Activated CD4-positive, CD25-positive, alpha-beta regulatory T cell treated with anti-CD3 and anti-CD28 coated beads, Interleukin-2, amount 50 U/mL, for 16 hours (primary cell): ENCODE measurements around the gene MRPL33.

Experiments used
- DNase-seq: peaks from one replicate; pipeline ENCODE4 v3.0.0-alpha.2; 2020; ENCODE audit warnings: low read depth, low spot score

Gene MRPL33

DNA sequence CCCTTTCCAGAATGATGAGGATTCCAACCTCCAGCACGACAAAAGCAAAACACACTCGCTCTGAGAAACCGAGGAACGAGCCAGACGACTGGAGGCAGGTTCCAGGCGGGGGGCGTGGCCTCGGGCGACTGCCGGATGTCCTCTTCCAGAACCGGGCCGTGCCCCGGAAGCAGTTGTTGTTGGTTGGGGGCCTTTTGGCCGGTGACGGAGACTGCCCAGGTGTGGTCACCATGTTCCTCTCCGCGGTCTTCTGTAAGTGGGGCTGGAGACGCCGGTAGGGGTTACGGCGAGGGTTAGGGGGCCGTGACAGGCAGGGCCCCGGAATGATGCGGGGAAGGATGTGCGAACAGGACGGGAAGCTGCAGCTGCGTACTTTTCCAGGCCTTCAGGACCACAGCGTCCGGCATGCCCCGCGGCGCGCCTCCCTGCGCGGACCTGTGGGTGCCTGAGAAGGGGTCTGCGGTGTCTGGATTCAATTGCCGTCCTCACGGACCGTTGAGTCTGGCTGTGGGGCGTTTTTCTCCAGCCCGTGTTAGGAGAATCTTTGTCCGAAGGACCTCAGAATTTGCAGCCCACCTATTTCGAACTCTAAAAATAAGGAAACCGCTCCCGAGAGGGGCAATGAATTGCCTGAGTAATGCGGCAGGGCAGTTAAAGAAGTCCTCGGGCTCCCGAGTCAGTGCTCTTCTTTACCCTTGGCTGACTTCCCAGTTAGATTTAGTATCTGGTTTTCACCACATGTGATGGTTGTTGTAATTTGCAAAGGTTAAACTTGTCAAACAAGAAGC is at the start of gene MRPL33:
MRPL33 (plus strand) TSS at position 172 of the 788 bp plus-strand sequence; CDS start at position 231, 59 bp downstream.
- peak; percentile 82 for DNase-seq

DNA sequence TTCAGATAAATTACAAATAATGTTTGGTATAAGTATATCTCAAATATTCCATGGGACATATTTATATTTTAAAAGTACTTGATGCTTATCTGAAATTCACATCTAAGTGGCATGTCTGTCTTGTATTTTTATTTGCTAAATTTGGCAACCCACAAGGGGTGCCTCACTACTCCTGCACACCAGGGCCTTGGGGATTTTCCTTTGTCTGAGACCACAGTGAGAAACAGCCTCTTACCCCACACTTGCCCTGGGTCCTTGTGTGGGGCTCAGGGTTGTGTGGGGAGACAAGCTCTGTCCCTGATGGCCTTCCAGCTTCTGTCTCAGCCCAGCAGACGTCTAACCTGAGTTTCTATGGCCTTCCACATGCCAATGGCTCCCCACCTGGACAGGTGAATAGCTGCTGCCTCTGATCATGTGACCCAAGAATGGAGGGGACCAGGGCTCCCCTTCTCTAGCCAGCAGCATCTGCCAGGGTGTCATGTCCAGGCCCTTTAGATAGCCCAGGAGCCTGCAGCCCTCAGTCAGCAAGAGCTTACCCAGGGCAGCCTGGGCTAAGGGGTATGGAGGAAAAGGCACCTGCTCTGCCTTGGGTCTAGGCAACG is 49.5 kb upstream of the MRPL33 start:
- no peak for DNase-seq

DNA sequence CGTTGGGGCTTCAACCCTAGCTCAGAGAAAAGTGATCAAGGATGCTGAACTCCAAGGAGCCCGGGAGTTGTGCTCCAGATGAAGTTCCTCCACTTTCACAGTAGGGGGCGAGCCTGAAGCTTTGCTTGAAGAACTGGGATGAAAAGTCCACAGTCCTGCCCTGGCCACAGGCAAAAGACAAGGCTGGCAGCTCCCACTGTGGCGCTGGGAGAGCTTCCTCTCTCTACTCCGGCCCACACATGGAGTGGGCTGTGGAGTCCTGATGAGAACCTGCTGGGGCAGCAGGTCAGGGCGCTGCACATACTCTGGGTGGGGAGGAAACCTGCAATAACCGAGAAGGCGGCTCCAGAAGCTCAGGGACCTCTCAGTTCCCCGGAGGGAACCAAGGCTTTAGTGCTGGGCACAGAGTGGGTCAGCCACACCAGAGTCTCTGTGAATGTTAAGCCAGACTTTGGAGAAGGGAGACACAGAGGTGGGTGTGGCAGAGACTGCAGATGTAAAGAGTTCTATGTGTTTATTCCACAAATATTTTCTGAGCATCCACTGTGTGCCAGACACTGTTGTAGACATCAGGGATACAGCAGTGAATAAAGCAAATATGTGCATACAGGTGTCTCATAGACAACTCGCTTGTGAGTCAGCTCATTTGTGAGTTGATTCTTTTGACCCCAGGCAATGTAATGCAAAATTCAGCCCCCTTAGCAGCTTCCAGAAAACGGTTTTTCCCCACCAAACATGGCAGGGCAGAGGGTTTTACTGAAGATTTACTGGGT is 48.0 kb upstream of the MRPL33 start:
- DNase-seq = no peak

DNA sequence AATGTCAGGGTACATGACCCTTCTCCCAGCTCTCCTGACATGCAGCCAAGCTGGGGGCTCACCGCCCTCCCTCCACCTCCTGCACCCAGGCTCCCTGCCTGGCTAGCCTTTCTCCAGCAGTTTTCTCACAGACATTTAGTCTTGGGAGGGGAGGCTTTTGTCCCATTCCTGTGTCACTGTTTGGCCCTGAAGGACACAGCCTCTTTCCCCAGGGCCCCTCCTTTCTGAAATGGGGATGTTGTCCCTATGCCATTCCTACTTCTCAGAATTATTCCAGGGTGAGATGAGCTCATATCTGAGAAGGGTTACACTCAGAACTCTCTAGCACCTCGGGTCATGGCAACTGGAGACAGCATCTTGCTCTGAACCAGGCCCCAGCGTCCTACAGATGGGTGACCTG is 47.3 kb upstream of the MRPL33 start:
- no peak for DNase-seq

DNA sequence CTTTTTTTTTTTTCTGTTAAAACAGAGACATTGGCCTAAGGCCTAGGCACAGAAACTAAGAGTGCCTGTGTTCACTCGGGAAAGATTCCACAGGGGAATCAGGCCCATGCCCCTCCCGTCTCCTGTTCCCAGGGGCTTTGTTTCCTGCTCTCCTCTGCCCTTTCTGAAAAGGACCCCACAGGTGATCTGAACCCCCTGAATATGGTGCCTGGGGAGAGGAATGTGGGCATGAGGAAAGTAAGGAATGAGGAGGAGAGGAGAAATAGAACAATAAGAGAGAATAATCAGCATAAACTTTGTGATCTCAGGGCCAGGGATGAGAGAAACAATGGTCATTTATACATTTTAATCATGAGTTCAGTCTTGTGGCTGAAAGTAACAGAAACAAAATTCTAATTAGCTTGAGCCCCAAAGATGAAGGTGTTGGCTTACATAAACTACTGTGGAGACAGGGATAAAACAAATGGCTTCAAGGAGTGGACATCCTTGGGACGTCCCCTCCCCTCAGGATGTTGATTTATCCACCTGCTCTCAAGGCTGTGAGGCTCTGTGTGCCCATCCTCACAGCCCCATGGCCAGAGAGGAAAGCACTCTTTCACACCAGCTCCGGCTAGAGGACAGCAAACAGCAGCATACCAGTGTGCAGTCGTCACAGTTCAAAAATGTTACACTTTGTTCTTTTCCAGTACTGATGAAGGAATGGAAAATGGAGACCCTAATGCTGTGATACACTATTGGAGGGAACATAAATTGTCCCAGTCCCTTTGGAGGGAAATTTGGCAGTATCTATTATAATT is 46.4 kb upstream of the MRPL33 start:
- no peak for DNase-seq

DNA sequence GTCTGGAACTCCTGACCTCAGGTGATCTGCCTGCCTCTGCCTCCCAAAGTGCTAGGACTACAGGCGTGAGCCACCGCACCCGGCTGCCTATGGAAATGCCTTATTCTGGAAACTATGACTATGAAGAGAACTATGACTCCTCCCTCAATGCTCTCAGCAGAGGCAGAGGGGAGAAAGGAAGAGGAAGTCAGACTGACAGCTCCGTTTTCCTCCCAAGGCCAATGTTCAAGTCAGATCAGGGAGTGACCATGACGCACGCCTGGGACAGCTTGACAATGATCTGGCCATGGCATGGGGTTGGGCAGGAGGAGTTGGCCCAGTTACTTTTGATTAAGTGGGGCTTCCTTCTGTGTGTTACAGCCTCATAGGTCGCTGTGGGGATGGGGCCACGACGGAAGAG is 44.3 kb upstream of the MRPL33 start:
- no peak for DNase-seq

DNA sequence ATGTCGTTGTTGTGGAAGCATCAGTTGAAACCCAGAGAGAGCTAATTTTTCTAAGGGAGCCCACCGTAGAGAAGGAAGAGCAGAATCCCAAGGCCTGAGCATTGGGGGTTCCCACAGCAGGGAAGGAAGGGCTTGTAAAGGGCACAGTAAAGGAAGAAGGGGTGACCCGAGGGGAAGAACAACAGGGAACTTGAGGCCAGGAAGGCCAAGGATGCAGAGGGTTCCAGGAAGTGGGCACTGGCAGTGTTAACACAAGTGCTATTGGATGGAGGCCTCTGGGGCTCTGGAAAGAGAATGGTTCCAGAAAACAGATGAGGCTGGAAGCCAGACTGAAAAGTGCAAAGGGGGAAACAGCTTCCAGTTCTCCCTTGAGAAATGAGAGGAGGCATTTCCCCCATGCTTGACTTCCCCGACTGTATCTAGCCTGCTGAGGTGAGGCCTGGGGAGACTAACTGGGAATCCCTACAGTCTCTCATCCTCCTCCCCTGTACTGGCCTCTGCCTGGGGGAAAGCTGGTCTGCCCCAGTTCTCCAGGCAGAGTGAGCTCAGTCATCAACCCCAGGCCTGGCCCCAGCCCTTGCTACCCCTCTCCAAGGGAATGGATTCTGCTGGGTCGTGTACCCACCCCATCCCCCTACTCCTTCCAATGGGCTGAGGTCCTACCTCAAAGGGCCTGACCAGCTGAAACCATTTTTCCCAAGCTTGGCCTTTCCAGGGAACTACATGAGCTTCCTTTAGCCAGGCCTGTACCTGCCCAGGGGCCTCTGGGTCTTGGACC is 43.2 kb upstream of the MRPL33 start:
- no peak for DNase-seq

DNA sequence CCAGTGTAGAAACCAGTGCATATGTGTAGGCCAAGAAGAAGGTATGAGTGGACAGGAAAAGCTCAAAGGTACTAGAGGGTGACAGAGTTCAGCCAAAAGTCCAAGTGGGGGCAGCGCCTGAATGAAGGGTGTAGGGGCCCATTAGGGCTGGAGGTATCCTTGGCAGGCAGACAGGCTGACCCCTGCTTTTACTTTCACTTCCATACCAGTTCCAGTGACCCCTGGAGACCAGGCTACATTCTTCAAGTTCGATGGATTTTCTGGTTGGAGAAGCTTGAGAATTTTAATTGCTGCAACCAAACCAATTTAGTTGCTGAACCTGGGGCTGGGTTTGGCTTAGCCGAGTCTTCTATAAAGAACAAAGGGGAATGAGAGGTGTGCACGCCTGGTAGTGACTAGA is 42.3 kb upstream of the MRPL33 start:
- no peak for DNase-seq

DNA sequence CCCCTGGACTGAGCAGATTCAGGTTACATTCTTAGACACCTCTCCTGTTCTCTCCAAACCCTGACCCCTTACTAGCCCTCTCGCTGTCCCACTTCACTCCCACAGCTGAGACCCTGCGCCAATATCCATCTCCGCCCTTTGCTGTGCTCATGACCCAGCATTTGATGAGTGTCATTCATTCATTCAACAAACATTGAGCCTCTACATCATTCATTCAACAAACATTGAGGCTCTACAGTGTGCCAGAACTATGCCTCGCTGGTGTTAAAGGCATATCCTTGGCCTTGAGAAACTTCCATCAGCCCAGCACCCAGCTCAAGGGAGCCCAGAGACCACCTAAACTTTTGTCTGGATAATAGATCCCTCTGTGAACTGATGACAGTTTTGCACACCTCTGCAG is 41.9 kb upstream of the MRPL33 start:
- DNase-seq = no peak

DNA sequence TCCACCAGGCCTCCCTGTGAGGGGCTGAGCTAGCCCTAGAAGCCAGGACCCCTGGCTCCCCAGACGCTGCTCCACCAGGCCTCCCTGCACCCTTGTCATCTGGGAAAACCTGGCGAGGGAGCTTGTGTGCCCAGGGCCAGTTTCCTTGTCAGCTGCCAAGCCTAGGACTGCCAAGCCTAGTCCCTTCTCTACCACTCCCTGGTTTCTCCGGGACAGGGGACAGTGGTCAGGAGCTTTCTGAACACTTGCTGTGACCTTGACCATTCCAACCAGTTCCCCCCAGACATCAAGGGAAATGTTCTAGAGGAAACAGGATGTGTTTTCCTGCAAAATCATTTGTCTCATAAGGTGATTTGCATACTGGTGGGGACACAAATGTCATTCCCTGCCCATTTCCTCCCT is 41.3 kb upstream of the MRPL33 start:
- no peak for DNase-seq

DNA sequence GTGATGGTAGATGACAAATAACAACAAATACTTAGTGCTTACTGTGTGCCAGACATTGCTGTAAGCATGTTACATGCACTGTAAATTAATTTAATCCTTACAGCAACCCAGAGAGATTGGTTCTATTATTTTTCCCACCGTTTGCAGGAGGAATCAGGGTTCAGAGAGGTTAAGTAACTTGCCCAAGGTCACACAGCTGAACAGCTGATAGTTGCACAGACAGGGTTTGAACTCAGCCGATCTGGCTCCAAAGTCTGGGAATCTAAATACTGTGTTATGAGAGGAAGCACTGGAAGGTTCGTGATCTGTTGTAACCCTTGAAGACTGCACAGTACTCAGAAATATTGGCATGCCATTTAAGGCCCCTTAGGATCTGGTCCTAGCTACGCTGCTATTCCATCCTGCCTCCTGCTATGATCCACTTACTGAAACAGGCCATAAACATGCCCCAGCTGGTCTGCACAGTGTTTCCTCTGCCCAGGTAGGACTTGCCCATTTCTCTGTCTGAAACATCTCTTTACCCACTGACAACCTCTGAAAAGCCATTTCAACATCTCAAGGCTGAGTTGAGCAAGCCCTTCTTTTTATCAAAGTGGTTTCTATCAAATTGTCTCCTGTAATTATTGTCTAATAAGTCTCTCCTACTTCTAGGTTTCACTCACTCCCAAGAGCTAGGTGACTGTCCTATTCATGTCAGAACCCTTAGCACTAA is 40.4 kb upstream of the MRPL33 start:
- DNase-seq = no peak

DNA sequence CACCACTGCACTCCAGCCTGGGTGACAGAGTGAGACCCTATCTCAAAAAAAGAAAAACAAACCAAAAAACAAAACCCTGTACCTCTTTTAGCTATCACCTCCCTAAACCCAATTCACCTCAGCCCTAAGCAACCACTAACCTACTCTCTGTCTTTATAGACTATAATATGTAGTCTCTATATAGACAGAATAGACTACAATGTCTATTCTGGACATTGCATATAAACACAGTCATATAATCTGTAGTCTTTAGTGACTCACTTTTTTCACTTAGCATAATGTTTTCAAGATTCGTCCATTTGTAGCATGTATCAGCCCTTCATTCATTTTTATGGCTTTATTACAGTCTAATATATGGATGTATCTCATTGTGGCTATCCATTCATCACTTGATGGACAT is 37.2 kb upstream of the MRPL33 start:
- no peak for DNase-seq

DNA sequence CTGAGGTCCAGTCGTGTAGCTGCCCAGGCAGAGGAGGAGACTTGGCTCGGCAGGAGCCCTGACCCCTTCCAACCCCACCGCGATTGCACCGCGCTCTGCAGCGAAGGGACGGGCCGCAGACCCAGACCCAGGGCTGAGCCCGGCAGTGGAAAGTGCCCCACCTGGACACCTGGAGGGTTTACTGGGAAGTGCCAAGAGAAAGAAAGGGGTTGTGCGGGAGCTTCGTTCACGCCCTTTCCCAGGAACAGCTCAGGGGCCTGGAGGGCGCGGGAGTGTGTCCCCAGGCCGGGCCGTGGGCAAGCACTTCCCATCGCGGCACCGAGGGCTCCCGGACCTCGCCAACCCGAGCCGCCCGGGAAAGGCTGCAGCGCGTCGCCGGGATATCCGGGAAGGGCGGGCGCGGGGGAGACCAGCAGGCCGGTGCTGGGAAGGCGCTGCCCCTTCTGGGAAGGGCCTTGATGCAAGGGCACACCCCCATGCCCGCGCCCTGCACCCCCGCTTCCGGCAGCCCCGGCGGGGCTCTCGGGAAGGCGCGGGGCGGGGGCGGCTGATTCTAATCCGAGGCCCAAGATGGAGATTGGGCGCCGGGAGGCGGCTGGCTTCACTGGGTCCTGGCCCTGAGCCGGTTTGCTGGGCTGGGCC is 36.1 kb upstream of the MRPL33 start:
- peak; percentile 17 for DNase-seq

DNA sequence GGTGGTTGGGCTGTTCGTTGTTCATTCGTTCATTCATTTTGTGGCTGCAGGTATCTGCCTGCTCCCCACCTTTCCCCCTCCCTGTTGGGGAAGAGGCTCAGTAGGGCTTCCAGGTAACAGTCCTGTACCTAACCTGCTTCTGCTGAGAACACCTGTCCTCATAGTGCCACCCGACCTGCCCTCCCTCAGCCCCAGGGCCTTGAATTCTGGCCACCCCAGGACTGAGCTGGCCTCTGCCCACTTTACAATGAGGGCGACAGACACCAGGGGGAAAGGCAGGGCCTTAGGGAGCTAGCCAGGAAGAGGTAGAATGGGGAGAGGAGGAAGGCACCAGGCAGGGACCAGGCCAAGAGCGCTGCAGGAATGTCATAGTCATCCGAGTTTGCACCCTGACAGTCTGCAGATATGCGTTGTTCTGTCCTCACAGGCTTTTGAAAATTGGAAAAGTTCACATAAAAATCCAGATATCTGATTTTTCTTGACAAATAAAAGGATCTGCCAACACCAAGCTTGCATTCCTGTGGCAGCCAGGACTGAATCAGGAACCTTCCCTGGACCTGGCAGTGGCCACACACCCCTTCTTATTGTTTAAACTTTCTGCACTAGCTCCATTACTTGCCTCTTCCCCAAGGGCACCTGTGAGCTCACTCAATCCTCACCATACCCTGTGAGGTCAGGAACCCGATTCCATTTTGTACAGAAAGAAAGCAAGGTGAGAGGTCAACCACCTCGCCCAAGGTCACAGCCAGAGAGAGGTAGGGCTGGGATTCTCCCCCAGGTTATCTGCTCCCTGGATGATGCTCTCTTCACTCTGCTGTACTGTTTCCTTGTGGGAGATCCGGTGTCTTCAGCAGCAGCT is 35.3 kb upstream of the MRPL33 start:
- DNase-seq = no peak

DNA sequence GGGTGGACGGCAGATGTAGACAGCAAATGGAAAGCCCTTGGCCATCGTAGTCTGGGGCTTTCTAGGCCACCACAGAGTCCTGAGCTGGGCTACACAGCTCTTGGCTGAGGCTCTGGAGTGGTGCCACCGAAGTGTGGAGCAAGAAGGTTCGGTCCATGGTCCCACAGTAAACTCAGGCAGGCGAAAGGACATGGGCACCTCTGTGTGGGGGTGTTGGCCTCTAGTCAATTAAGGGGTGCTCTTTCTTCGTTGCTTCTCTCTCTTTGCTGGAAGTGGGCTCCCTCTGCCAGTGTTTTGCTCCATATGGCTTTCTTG is 34.7 kb upstream of the MRPL33 start:
- DNase-seq = no peak

DNA sequence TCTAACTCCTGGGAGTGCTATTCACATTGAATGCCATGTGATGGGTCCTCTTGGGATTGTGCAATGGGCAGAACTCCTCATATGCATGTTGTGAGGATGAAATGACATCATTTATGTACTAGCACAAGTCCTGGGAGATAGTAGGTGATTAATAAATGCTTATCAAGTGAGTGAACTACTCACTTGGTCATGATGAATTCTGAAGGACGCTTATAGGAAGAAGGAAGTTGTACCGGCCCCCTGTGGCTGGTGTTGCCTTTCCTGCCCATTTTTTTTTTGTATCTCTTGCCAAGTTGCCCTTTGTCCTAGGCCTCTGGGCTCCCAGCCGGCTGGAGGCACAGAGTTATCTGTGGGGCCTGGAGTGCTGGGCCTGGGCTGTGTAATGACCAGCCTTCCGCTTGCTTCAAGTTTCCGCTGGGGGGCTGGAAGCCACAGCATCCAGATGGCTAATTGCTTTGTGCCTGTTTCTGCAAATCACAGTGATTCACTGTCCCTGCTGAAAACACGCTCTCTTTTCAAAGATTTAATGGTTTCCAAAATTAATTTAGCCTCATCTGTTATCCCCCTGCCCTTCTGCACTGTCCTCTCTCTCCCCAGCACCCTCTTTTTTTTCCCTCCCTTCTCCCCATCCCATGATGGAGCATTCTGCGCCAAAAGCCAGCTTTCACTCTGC is 33.7 kb upstream of the MRPL33 start:
- no peak for DNase-seq

DNA sequence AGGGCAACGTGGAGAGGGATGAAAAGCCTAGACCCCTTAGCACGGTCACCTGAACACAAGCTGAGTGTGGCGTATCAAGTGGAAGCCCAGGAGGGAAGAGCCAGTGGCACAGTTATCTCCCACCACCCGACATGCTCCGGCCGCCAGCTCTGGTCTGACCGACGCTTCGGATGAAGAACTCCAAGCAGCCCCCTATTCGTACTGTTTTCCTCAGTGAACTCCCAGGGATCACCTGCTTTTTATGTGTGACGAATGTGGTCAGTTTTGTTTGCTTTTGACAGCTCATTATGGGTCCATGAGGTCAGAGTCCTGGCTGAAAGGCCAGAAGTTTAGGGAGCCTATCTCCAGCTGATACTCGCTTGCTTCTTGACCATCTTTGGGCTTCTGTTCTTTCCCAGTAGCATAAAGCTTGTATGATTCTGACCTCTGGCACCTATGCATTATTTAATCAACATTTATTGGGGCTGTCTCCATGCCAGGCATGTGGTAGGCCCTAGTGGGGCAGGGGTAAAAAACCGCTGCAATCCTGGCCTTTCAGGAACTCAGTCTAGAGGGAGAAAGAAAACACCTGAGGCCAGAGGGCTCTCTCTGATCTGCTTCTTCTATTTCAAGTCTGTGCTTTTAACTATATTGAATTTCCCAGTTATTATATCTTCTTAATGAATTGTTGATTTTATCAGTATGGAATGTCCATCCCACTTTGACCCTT is 33.0 kb upstream of the MRPL33 start:
- DNase-seq = no peak

DNA sequence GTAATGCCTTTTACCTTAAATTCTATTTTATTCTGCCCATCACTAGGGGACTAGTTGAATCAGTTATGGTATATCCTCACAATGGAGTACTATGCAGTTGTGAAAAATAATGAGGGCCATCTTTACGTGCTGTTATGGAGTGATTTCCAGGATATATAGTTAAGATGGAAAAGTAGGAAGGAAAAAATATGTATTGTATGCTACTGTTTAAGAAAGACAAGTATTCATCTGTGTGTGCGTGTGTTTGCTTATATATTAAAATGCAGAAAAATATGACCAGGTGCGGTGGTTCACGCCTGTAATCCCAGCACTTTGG is 32.5 kb upstream of the MRPL33 start:
- DNase-seq = no peak
